GM23338 (cell line): ENCODE measurements around the gene NR5A2. TPM values are rescaled to one million over a fixed set of nuclear protein-coding genes. Genes with fewer than 3 reads are reported as not detected.

Experiments used
- ATAC-seq: fragments of 200-7000 bp; cut with Tn5 transposase; 3 replicates; pipeline ENCODE4 v1.9.1; 2020
- DNase-seq: peaks from one replicate; pipeline ENCODE4 v3.0.0-alpha.2; 2015; ENCODE audit warnings: low spot score
- H2AFZ ChIP-seq: fragments of 200-600 bp; sonication (generic); 2 replicates; pipeline ENCODE4 v1.8.0; 2016; ENCODE audit warnings: antibody characterized with exemption, mild to moderate bottlenecking, moderate library complexity
- H3F3A ChIP-seq: fragments of 200-600 bp; sonication (generic); replicated peaks from 2 replicates; pipeline ENCODE4 v1.8.0; 2017; ENCODE audit warnings: antibody characterized with exemption, mixed run types, low read depth
- H3K27ac ChIP-seq: fragments of 200-600 bp; sonication (generic); 2 replicates; pipeline ENCODE4 v1.6.1; 2016; ENCODE audit warnings: low read depth
- H3K27me3 ChIP-seq: fragments of 200-600 bp; sonication (generic); 2 replicates; pipeline ENCODE4 v1.8.0; 2016; ENCODE audit warnings: mild to moderate bottlenecking, mixed run types, moderate library complexity; ENCODE audit not compliant: insufficient read depth
- H3K36me3 ChIP-seq: fragments of 200-600 bp; sonication (generic); 2 replicates; pipeline ENCODE4 v1.8.0; 2016; ENCODE audit warnings: mild to moderate bottlenecking; ENCODE audit not compliant: insufficient read depth
- H3K4me1 ChIP-seq: fragments of 200-600 bp; sonication (generic); 2 replicates; pipeline ENCODE4 v1.8.0; 2016; ENCODE audit warnings: mild to moderate bottlenecking, moderate library complexity; ENCODE audit not compliant: insufficient read depth
- H3K4me2 ChIP-seq: fragments of 200-600 bp; sonication (generic); 2 replicates; pipeline ENCODE4 v1.7.1; 2017; ENCODE audit warnings: mixed run types
- H3K4me3 ChIP-seq: fragments of 200-600 bp; sonication (generic); 2 replicates; pipeline ENCODE4 v1.6.1; 2016; ENCODE audit warnings: mixed run types
- H3K79me2 ChIP-seq: fragments of 200-600 bp; sonication (generic); replicated peaks from 2 replicates; pipeline ENCODE4 v1.8.0; 2017; ENCODE audit warnings: mild to moderate bottlenecking; ENCODE audit not compliant: insufficient read depth
- H3K9me2 ChIP-seq: fragments of 200-600 bp; sonication (generic); 2 replicates; pipeline ENCODE4 v1.8.0; 2017; ENCODE audit not compliant: insufficient read depth
- H4K20me1 ChIP-seq: fragments of 200-600 bp; sonication (generic); replicated peaks from 2 replicates; pipeline ENCODE4 v1.8.0; 2017; ENCODE audit warnings: mild to moderate bottlenecking; ENCODE audit not compliant: insufficient read depth
- H3K27ac Mint-ChIP-seq: 2 replicates; pipeline ENCODE4 v1.8.0; 2020; ENCODE audit warnings: inconsistent platforms, mild to moderate bottlenecking, moderate library complexity, mixed read lengths
- H3K27me3 Mint-ChIP-seq: 3 replicates; pipeline ENCODE4 v1.8.0; 2022; ENCODE audit warnings: low read depth, mild to moderate bottlenecking, moderate library complexity, mixed read lengths, inconsistent platforms; ENCODE audit not compliant: insufficient read depth, poor library complexity
- H3K36me3 Mint-ChIP-seq: 3 replicates; pipeline ENCODE4 v1.8.0; 2021; ENCODE audit warnings: low read depth, mild to moderate bottlenecking, inconsistent platforms, moderate library complexity, mixed read lengths
- H3K4me1 Mint-ChIP-seq: 3 replicates; pipeline ENCODE4 v1.8.0; 2020; ENCODE audit warnings: mild to moderate bottlenecking, inconsistent platforms, mixed read lengths
- H3K4me3 Mint-ChIP-seq: 3 replicates; pipeline ENCODE4 v1.8.0; 2021; ENCODE audit warnings: moderate library complexity, mild to moderate bottlenecking, inconsistent platforms, mixed read lengths
- H3K9me3 Mint-ChIP-seq: 3 replicates; pipeline ENCODE4 v1.8.0; 2020; ENCODE audit warnings: moderate library complexity, mild to moderate bottlenecking, inconsistent platforms, mixed read lengths
- CTCF ChIP-seq, 2 experiments: fragments of 200-600 bp in 1 of 2; sonication (generic) in 1 of 2; conservative IDR thresholded peaks; 2 replicates each; pipeline versions ENCODE4 v1.5.1 to v1.6.1; 2016 to 2017; ENCODE audit warnings: antibody characterized with exemption in 2 of 2, low read depth in 2 of 2, mild to moderate bottlenecking in 2 of 2, moderate library complexity in 1 of 2
- ETS1 ChIP-seq: IDR thresholded peaks from 2 replicates; pipeline ENCODE4 v1.6.1; 2016; ENCODE audit warnings: antibody characterized with exemption
- EZH2phosphoT487 ChIP-seq: fragments of 200-600 bp; sonication (generic); IDR thresholded peaks from one replicate; pipeline ENCODE4 v1.8.1; 2018; ENCODE audit warnings: antibody characterized with exemption; ENCODE audit not compliant: unreplicated experiment
- JUNB ChIP-seq: IDR thresholded peaks from one replicate; pipeline ENCODE4 v1.6.1; 2016; ENCODE audit warnings: antibody characterized with exemption; ENCODE audit not compliant: unreplicated experiment
- NANOG ChIP-seq: IDR thresholded peaks from 2 replicates; pipeline ENCODE4 v1.6.1; 2016; ENCODE audit warnings: antibody characterized with exemption, borderline replicate concordance
- POLR2AphosphoS5 ChIP-seq: IDR thresholded peaks from 2 replicates; pipeline ENCODE4 v1.6.1; 2016; ENCODE audit warnings: antibody characterized with exemption, low read depth
- REST ChIP-seq: IDR thresholded peaks from one replicate; pipeline ENCODE4 v1.6.1; 2018; ENCODE audit warnings: antibody characterized with exemption; ENCODE audit not compliant: unreplicated experiment
- STAT1 ChIP-seq: IDR thresholded peaks from one replicate; pipeline ENCODE4 v1.6.1; 2016; ENCODE audit warnings: antibody characterized with exemption; ENCODE audit not compliant: unreplicated experiment
- ZNF114 ChIP-seq: fragments of 250-450 bp; sonication (Bioruptor Pico); IDR thresholded peaks from 2 replicates; pipeline ENCODE4 v1.5.0; 2020; ENCODE audit warnings: mild to moderate bottlenecking, moderate library complexity
- ZNF331 ChIP-seq: fragments of 250-450 bp; sonication (Bioruptor Pico); IDR thresholded peaks from 2 replicates; pipeline ENCODE4 v1.5.0; 2020; ENCODE audit warnings: low read depth, mild to moderate bottlenecking, moderate library complexity
- ZNF462 ChIP-seq: fragments of 250-450 bp; sonication (Bioruptor Pico); IDR thresholded peaks from 2 replicates; pipeline ENCODE4 v1.5.0; 2020; ENCODE audit warnings: mild to moderate bottlenecking, moderate library complexity
- polyA plus RNA-seq: library from polyadenylated mRNA; unstranded; fragments of >200 nt; fragmentation: Nextera tagmentation; extraction: Ambion mirVana; gene quantifications from 2 replicates; pipeline ENCODE4 v1.2.1, GENCODE V29; 2016
- total RNA-seq: library from RNA; depleted of rRNA; stranded (reverse); fragments of >200 nt; shearing (Covaris generic); gene quantifications from 2 replicates; pipeline ENCODE4 v1.2.3, GENCODE V29; 2014

NR5A2 gene
- total and polyA plus RNA-seq, 2 experiments from 2014 or later, result 4.4 to 13.1 TPM

GRCh38 chr1:200213921-200214320, 186.4 kb downstream of the NR5A2 start:
- H3K36me3 ChIP-seq, result no peaks in the 10 kb centered on the region
- DNase-seq (no peak), ATAC-seq (no peak)
- Mint-ChIP-seq H3K36me3 (0 out of 3 replicates have a peak, but pooled peaks cover 2% of the 10 kb centered on the region), H3K9me3 (peaks cover 7% of the 10 kb centered on the region), H3K27ac (no peak overlapping the region), H3K4me3 (no peak overlapping the region), H3K4me1 (no peaks in the 10 kb centered on the region), H3K27me3 (peaks cover 5% of the 10 kb centered on the region)
- H3K4me3 ChIP-seq, result no peak overlapping the region
- H3K4me1 ChIP-seq, result no peaks in the 10 kb centered on the region
- H2AFZ ChIP-seq, result no peak overlapping the region
- TF ChIP-seq POLR2AphosphoS5 (no peak), CTCF (conservative IDR thresholded peaks at IDR 0.05; ENCODE audit: low read depth in 2 of 2) (no peak), ZNF114 (CRISPR knock-in tag) (no peak), ZNF331 (CRISPR knock-in tag) (no peak), JUNB (no peak), REST (no peak), NANOG (no peak), ETS1 (no peak), STAT1 (no peak), EZH2phosphoT487 (no peak), ZNF462 (no peak)
- no peak overlapping the region for H3K4me2 ChIP-seq
- H3K79me2 ChIP-seq, result no peaks in the 10 kb centered on the region
- no peaks in the 10 kb centered on the region for H4K20me1 ChIP-seq
- H3K27me3 ChIP-seq, result no peaks in the 10 kb centered on the region
- no peaks in the 10 kb centered on the region for H3F3A ChIP-seq
- no peak overlapping the region for H3K27ac ChIP-seq
- H3K9me2 ChIP-seq, result no peaks in the 10 kb centered on the region; the same call in 1 of the 2 replicates
